Muscle layer of duodenum (tissue), 2 donors: ENCODE measurements around the gene FAM20A.

ENCODE experiments used
- H3K27ac ChIP-seq: one replicate; pipeline ENCODE4 v1.7.0; 2013; ENCODE audit warnings: mild to moderate bottlenecking, low read length
- H3K27me3 ChIP-seq: one replicate; pipeline ENCODE4 v1.7.0; 2013; ENCODE audit warnings: low read depth, mild to moderate bottlenecking, control low read depth, low read length
- H3K36me3 ChIP-seq, 2 donors: one replicate each; pipeline ENCODE4 v1.7.0; 2013; ENCODE audit warnings: low read length in 2 of 2, control low read depth in 1 of 2, mild to moderate bottlenecking in 1 of 2; ENCODE audit not compliant: insufficient read depth in 2 of 2, control insufficient read depth in 1 of 2
- H3K4me1 ChIP-seq, 2 donors: one replicate each; pipeline ENCODE4 v1.7.0; 2013; ENCODE audit warnings: low read length in 2 of 2, mild to moderate bottlenecking in 2 of 2, control low read depth in 1 of 2, moderate library complexity in 1 of 2; ENCODE audit not compliant: insufficient read depth in 2 of 2, control insufficient read depth in 1 of 2
- H3K4me3 ChIP-seq, 2 donors: one replicate each; pipeline ENCODE4 v1.7.0; 2013; ENCODE audit warnings: low read length in 2 of 2, low read depth in 1 of 2, mild to moderate bottlenecking in 1 of 2
- H3K9me3 ChIP-seq, 2 donors: one replicate each; pipeline ENCODE4 v1.7.0; 2013; ENCODE audit warnings: low read length in 2 of 2, control low read depth in 1 of 2, mild to moderate bottlenecking in 1 of 2; ENCODE audit not compliant: control insufficient read depth in 1 of 2
- donor health status: healthy.

Gene FAM20A

DNA sequence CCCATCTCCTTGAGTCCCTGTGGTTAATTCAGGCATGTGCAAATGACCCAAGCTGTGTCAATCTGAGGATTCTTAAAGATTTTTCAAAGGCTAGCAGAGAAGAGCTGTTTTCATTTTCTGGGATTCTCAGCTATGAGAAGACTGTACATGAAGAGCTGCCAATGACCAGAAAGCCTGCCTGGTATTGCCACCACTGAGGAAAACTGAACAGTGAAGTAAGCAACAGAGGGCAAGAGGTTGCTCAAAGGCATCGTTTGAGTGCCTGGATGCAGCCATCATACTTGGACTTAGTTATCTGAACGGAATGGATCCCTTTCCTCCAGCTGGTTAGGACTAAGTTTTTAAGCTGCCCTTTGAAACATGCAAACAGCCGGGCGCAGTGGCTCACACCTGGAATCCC is 38.4 kb downstream of the FAM20A start:
- Histone ChIP-seq H3K27me3 (no peaks in the 10 kb centered on the region), H3K27ac (no peak overlapping the region), H3K4me3 (no peak overlapping the region), H3K4me1 (peaks cover 0 to 4% of the 10 kb centered on the region in 2 donors), H3K36me3 (no peaks in the 10 kb centered on the region), H3K9me3 (no peaks in the 10 kb centered on the region)

DNA sequence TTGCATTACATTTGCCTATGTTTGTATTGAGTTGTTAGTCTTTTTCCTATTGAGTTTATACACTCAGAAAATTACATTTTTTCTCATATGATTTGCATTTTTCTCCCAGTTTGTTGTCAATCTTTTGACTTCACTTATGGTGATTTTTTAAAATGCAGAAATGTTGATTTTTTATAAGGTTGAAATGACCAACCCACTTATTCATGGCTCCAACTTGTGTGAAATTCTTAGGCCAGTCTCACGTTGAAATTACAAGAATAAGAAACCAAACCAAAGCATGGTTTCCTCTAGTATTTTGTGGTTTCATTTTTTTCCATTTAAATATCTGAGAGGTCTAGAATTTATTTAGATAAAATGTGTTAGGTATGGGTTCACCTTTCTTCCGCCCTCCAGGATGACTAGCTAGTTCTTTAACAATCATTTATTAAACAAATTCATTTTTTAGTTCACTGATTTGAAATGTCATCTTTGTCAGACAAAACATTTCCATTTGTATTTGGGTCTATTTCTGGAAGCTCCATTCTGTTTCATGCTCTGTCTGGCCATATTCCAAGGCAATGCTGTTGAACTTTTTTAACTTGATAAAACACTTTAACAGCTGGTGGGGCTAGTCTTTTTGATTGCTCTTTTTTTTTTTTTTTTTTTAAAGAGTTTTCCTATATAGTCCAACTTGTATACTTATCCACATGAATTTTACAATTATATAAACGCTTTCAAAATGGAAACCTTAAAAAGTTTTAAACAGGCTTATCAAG is 40.0 kb downstream of the FAM20A start:
- Histone ChIP-seq H3K9me3 (no peaks in the 10 kb centered on the region), H3K4me3 (no peak overlapping the region), H3K27ac (no peak overlapping the region), H3K4me1 (peaks cover 0 to 4% of the 10 kb centered on the region in 2 donors), H3K27me3 (no peaks in the 10 kb centered on the region), H3K36me3 (no peaks in the 10 kb centered on the region)

DNA sequence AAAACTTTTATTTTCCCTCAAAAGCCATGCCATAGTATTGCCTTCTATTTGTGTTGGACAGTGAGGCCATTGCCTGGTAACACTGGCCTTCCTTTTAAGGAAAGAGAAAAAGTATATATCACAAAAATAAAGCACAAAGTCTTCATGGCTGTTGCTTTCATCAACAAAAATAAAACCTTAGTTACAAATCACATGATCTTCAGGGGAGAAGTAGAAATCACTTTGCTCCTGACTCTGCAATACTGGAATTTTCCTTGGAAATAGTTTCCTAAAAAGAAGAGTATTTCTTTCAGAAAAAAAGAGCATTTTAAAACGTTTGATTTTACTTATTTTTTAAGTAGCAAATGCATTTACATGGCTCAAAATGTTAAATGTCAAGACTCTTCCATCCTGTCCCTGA is 41.9 kb downstream of the FAM20A start:
- Histone ChIP-seq H3K36me3 (no peaks in the 10 kb centered on the region), H3K27ac (no peak overlapping the region), H3K4me1 (no peaks in the 10 kb centered on the region), H3K4me3 (no peak overlapping the region), H3K9me3 (no peaks in the 10 kb centered on the region), H3K27me3 (no peaks in the 10 kb centered on the region)

DNA sequence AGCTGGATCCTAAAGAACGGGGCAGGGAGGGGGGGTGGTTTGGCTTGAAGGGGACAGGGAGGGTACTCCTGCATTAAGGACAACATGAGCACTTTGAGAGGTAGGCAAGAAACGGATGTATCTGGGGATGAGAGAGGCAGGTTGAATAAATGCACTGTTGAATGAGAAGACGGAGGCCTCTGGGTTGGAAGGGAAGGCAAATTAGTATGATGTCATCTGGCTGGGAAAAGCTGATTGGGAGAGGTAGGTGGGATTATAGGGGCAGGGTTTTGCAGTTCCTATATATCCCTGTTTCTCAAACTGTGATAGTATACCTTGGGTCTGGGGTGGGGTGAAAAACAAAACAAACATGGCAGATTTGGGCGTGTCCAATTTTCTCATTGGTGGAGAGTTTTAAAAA is 44.6 kb downstream of the FAM20A start:
- Histone ChIP-seq H3K27me3 (no peaks in the 10 kb centered on the region), H3K27ac (no peak overlapping the region), H3K36me3 (no peaks in the 10 kb centered on the region), H3K4me3 (no peak overlapping the region), H3K9me3 (no peaks in the 10 kb centered on the region), H3K4me1 (no peaks in the 10 kb centered on the region)

DNA sequence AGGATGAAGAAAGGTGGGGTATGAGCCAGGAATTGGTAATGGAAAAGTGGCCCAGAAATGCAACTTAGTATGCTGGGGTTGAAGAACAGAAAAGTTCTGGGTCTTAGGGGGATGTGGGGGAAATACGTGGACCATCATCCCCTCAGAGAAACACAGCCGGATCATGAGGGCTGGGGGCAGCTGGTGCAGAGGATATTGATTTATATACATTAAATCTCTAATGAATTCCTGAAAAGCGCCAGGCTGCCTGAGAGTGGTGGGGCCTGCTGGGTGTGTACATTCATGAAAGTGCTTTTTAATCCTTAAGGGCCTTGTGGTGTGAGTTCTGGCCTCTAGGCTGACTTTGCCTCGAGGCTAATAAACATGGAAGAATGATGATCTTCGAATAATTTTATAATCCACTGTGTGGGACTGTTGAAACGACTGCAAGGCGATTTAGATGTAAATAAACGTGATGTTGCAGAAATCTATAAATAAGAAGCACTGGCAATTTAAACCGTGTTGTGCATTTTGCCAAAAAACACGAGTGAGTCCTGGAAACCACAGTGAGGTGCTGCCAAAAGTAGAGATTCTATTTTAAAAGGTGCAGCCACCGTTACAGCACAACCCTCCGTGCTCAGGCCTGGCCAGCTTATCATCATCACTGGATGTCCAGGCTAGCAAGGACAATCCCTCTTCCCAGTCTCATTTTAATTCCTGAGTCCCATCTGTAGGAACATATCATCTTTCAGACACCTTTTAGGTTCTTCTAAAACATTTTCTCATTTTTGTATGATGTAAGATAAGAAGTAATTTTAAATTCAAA is 56.9 kb downstream of the FAM20A start:
- Histone ChIP-seq H3K9me3 (no peaks in the 10 kb centered on the region), H3K36me3 (peaks cover 12% of the 10 kb centered on the region in 2 donors), H3K27me3 (no peaks in the 10 kb centered on the region), H3K4me3 (no peak overlapping the region), H3K27ac (no peak overlapping the region), H3K4me1 (no peaks in the 10 kb centered on the region)

DNA sequence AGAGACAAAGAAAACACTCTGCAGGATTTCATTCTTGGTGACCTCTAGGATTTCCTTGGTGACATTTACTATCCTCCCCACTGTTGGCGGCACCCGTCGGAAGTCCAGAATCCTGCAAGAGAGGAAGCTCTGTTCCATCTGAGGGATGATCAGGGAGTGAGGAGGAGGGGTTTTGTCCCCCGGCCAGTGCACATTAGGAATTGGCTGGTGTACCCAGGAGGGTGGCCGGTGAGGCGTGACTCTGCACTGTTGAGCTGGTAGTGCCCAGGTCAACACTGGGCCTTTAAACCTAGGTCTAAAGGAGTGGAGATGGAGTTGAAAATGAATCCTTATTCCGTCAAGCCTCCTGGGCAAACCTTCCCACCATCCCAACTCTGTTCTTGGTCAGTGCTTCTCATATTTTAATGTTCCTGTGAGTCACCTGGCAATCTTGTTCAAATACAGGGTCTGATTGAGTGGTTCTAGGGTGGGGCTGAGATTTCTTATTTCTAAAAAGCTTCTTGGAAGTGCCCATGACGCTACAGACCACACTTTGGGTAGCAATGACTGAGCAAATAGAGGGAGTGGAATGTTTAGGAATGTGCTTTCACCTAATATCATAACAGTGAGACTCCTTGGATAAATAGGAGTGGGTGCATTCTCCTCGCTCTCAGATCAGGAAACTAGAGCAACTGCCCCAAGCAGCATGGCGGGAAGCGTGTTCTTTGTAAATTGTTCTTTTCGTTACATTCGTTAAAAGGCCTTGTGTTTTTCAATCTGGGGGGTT is 58.3 kb downstream of the FAM20A start:
- H3K4me1 ChIP-seq, result no peaks in the 10 kb centered on the region
- H3K4me3 ChIP-seq, result no peak overlapping the region
- H3K27me3 ChIP-seq, result no peaks in the 10 kb centered on the region
- no peaks in the 10 kb centered on the region for H3K9me3 ChIP-seq
- H3K36me3 ChIP-seq, result peaks cover 17 to 21% of the 10 kb centered on the region in 2 donors
- no peak overlapping the region for H3K27ac ChIP-seq

DNA sequence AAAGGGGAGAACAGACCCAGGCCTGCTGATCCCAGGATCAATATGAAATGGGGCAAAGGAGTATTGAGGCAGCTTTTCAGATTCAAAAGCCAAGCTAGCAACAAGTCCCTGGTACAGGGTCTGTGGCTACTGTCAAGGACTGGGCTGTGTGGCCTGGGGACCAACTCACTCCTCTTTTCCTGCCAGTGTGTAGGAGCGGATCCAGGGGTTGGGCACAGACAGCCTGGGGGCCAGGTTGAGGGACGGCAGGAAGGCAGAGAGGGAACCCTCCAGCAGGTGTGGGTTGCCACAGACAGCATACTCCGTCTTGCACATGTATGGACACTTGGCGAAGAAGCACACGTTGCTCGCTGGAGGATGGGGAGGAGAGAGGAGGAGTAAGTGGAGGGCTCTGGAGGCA is 59.4 kb downstream of the FAM20A start:
- Histone ChIP-seq H3K27ac (no peak overlapping the region), H3K9me3 (no peaks in the 10 kb centered on the region), H3K4me3 (no peak overlapping the region), H3K36me3 (peaks cover 27 to 32% of the 10 kb centered on the region in 2 donors), H3K4me1 (no peaks in the 10 kb centered on the region), H3K27me3 (no peaks in the 10 kb centered on the region)

DNA sequence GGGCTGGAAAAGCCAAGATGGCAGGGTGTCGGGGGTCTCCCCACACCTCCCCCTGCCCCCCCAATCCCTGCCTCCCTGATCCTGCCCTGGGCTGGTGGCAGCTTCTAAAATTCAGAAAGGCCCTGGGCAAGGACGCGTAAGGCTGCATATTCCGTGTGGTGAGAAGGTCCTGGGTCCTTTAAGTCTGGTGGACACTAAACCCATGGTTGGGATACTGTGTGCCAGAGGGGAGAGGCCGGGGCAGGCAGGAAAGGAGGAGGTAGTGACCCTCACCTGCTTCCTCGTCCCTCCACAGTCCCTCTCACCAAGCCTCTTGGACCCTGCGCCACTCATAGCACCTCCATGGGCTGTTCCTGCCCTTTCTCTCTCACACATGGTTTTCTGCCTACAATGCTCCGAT is 60.2 kb downstream of the FAM20A start:
- H3K9me3 ChIP-seq, result no peaks in the 10 kb centered on the region
- peaks cover 32 to 40% of the 10 kb centered on the region in 2 donors for H3K36me3 ChIP-seq
- no peaks in the 10 kb centered on the region for H3K27me3 ChIP-seq
- no peaks in the 10 kb centered on the region for H3K4me1 ChIP-seq
- H3K27ac ChIP-seq, result no peak overlapping the region
- no peak overlapping the region for H3K4me3 ChIP-seq

DNA sequence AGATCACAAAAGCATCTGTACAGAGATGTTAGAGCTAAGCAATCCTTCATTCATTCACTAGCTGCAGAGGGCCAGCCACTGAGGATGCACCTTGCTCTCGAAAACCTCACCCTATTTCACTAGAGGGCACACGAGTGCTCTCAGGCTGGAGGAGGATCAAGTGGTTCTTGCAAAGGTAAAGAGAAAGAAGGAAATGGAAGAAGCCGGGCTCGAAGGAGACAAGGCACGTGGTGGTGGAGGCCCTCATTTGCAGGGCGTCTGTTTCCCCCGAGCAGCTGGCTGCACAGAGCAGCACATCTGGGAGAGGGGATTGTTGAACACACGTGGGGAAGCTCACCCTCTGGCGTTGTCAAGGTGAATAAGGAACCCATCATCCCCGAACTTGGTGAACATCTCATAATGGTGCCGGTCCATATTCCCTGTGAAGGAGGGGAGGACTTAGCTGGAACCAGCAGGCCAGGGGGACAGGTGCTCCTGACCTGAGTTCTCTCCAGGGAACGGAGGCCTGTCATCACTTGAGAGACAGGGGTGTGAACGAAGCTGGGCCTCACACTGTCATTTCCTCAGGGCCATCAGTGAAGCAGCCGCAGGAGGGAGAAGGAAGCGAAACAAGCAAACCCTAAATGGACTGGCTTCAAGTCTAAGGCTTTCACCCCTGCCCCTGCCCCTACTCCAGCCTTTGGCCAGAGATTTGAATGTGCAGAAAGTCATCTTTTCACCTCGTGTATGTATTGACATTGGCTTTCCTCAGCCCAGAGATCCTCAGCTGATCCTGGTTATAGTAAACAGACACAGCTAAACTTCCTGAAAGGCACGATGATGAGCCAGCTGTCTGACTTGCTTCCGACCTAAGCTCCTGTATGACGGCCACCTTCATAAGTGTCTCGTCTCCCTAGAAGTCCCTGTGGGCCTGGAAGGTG is 61.4 kb downstream of the FAM20A start:
- no peaks in the 10 kb centered on the region for H3K4me1 ChIP-seq
- H3K27ac ChIP-seq, result no peak overlapping the region
- no peak overlapping the region for H3K4me3 ChIP-seq
- H3K36me3 ChIP-seq, result peaks cover 42 to 49% of the 10 kb centered on the region in 2 donors
- no peaks in the 10 kb centered on the region for H3K9me3 ChIP-seq
- H3K27me3 ChIP-seq, result no peaks in the 10 kb centered on the region

DNA sequence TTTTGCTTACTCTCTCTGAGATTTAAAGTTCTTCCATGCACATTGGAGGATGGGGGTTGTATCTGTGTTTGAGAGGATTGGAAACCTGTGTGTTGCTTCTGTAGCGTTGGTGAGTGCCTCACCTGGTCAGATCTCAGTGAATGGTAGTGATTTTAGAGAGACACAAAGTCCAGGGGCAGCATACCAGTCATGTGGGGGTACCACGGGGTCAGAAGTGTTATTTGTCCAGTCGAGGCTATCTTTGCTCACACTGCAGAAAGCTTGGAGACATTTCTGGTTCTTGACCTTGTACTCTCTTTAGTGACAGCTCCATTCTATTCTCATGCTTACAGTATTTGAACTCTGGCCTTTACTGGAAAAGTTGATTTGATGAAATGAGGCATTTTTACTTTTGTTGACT is 65.2 kb downstream of the FAM20A start:
- Histone ChIP-seq H3K9me3 (no peaks in the 10 kb centered on the region), H3K27me3 (no peaks in the 10 kb centered on the region), H3K4me3 (no peak overlapping the region), H3K27ac (no peak overlapping the region), H3K36me3 (peaks cover 62 to 66% of the 10 kb centered on the region in 2 donors), H3K4me1 (no peaks in the 10 kb centered on the region)
